Urinary bladder (tissue), 4 donors: ENCODE data around the gene GFY. TPM values are rescaled to one million over a fixed set of nuclear protein-coding genes. Genes with fewer than 3 reads are reported as not detected.
A peak's percentile ranks its signal among the peaks of the same experiment; 100 is the strongest.

ENCODE experiments used
- DNase-seq: peaks from one replicate; pipeline ENCODE4 v3.0.0-alpha.2; 2015; ENCODE audit errors: extremely low spot score
- H3K27ac ChIP-seq: one replicate; pipeline ENCODE4 v1.5.1; 2013; ENCODE audit warnings: low read depth, mild to moderate bottlenecking, moderate library complexity
- H3K36me3 ChIP-seq: one replicate; pipeline ENCODE4 v1.6.1; 2013; ENCODE audit warnings: mild to moderate bottlenecking, moderate library complexity; ENCODE audit not compliant: insufficient read depth
- H3K4me1 ChIP-seq: one replicate; pipeline ENCODE4 v1.6.1; 2013; ENCODE audit warnings: mild to moderate bottlenecking, moderate library complexity; ENCODE audit not compliant: insufficient read depth
- H3K4me3 ChIP-seq: one replicate; pipeline ENCODE4 v1.5.1; 2013; ENCODE audit warnings: low read depth, low read length
- WGBS: extraction: QIAGEN DNeasy Blood & Tissue Kit; methylation state at CpG from one replicate; pipeline ENCODE4 v1.1.7; 2013; 5-methylcytosine and 5-hydroxymethylcytosine counted together
- polyA plus RNA-seq: library from polyadenylated mRNA; stranded (reverse); fragments of 200-250 nt; gene quantifications from one replicate; pipeline ENCODE4 v1.2.3, GENCODE V29; 2013
- total RNA-seq: library from RNA; depleted of rRNA; stranded (reverse); fragments of >200 nt; gene quantifications from one replicate; pipeline ENCODE4 v1.2.3, GENCODE V29; 2014
- donor health status: healthy with polysubstance abuse.
- donor health status: healthy.

Gene GFY
- total and polyA plus RNA-seq, 2 donors: not detected

DNA sequence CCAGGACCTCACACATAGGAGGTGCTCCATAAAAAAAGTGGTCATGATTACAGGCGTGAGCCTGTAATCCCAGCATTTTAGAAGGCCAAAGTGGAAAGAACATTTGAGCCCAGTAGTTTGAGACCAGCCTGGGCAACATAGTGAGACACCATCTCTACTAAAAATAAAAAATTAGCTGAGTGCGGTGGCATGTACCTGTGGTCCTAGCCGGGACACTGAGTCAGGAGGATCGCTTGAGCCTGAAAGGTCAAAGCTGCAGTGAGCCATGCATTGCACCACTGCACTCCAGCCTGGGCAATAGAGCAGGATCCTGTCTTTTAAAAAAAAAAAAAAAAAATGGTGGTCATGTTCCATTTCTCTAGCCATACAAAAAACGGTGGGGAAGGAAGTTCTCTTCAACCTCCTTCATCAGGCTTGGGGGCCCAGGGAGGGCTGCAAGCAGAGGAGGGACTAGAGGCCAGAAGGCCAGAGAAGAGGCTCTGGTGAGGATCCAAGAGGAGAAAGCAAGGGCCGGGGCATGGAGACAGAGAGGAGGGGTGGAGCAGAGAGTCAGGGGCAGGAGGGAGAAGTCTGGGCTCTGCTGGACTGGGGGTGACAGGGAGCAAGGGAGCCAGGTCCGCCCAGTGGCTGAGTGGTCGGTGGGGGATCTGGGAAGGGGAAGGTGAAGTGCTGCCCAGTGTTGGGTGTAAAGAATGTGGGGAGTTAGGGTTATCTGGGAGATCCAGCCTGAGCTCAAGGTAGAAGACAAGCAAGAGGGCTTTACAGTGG is 28.3 kb upstream of the GFY start:
- Histone ChIP-seq H3K27ac (no peak overlapping the region), H3K4me3 (no peak overlapping the region), H3K36me3 (no peaks in the 10 kb centered on the region), H3K4me1 (no peaks in the 10 kb centered on the region)
- no peak for DNase-seq
- WGBS: 78% methylated on average over 8 of the region's 8 CpGs

DNA sequence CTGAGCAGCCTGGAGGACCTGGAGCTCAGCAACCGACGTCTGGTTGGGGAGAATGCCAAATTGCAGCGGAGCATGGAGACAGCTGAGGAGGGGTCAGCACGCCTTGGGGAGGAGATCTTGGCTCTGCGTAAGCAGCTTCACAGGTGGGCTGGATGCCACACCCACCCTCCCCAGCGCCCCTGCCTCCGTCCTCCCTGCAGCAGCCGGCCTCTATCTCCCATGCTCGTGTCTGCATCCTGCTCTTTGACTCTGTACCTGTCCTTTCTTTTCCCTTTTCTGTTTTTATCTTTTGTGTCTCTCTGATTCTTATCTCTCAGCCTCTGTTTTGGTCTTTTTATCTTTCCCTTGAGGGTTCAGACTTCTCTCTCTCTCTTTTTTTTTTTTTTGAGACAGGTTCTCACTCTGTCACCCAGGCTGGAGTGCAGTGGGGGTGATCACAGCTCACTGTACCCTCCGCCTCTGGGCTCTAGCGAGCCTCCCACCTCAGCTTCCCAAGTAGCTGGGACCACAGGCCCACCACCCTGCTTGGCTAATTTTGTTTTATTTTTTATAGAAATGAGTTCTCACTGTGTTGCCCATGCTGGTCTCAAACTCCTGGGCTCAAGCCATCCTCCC is 27.1 kb upstream of the GFY start:
- DNase-seq: no peak
- Histone ChIP-seq H3K36me3 (no peaks in the 10 kb centered on the region), H3K4me1 (no peaks in the 10 kb centered on the region), H3K27ac (no peak overlapping the region), H3K4me3 (no peak overlapping the region)
- WGBS: 57% methylated on average over 11 of the region's 11 CpGs

DNA sequence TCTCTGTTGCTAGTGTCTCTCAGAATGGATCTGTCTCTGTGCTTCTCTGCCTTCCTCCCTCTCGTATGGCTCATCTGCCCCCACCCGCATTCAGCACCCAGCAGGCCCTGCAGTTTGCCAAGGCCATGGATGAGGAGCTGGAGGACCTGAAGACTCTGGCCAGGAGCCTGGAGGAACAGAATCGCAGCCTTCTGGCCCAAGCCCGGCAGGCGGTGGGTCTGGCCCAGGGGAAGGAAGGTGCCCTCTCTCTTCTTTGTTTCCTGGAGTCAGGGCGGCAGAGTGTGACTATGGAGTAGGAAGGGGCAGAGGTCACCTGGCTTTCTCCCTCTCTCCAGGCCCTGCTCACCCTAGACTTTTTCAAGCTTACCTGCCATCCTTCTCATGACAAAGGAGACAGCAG is 26.3 kb upstream of the GFY start:
- no peaks in the 10 kb centered on the region for H3K36me3 ChIP-seq
- 83% methylated on average over 6 of the region's 6 CpGs for WGBS
- no peaks in the 10 kb centered on the region for H3K4me1 ChIP-seq
- no peak overlapping the region for H3K27ac ChIP-seq
- no peak for DNase-seq
- no peak overlapping the region for H3K4me3 ChIP-seq

DNA sequence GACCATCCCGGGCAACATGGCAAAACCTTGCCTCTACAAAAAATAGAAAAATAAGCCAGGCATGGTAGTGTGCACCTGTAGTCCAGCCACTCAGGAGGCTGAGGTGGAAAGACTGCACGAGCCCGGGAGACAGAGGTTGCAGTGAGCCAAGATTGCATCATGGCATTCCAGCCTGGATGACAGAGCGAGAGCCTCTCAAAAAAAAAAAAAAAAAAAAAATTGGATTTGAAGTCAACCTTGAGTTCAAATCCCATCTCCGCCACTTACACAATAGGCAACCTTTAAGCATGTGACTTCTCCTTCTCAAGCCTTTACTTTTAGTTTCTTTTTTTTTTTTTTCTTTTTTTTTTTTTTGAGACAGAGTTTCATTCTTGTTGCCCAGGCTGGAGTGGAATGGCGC is 25.2 kb upstream of the GFY start:
- H3K27ac ChIP-seq: no peak overlapping the region
- no peaks in the 10 kb centered on the region for H3K4me1 ChIP-seq
- H3K36me3 ChIP-seq: no peaks in the 10 kb centered on the region
- H3K4me3 ChIP-seq: no peak overlapping the region
- no peak for DNase-seq
- WGBS: 78% methylated on average over 6 of the region's 6 CpGs

DNA sequence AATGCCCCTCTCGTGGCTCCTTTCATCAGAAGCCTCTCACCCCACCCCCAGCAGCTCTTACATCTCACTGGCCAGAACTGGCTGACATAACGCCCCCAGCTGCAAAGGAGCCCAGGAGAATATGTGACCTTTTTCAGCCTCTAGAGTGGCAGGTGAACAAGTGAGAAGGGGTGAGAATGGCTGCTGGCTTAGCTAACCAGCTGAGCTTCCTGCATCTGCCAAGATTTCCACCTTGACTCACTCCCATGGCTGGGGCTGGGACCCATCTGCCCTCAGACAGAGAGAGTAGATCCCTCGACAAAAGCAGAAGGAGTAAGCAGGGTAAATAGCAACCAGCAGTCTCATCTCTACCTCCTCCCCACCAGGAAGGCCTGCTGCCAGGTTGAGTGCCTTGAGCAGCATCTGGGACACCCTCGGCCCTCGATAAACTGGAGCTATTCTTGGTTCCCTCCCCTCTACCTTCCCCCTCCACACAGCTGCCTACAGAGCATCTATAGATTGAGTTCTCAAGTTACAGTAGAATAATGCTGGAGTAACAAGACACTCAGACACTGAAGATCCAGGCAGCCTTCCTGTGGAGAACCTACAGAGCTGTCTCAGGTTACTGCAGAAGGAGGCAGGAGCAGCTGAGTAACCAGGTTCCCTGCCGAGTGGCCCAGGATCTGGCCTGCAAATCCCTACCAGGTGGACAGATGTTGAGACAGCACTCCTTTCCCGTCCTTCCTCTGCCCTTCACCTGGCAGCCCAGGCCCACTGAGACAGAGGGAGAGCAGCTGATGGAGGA is 21.6 kb upstream of the GFY start:
- Histone ChIP-seq H3K4me1 (no peaks in the 10 kb centered on the region), H3K36me3 (no peaks in the 10 kb centered on the region), H3K27ac (no peak overlapping the region), H3K4me3 (no peak overlapping the region)
- no peak for DNase-seq
- WGBS: 44% methylated on average over 7 of the region's 7 CpGs

DNA sequence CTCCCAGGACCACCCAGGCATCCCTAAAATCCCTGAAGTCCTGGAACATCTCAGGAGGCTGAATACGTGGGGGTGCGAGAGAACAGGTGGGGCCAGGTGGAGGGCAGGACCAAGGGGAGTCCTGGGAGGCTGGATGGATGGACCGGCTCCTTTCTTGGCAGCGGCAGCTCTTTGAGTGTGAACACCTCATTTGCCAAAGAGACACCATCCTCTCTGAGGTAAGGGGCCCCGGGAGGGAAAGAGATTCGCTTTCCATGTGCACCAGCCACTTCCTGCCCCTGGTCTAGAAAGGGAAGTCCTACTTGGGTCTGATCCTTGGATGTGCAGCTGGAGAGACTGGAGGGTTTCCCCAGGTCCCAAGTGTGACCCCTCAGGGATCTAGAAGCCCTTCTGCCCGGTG is 18.1 kb upstream of the GFY start:
- WGBS: 78% methylated on average over 7 of the region's 7 CpGs
- Histone ChIP-seq H3K4me3 (no peak overlapping the region), H3K4me1 (no peaks in the 10 kb centered on the region), H3K27ac (no peak overlapping the region), H3K36me3 (no peaks in the 10 kb centered on the region)
- no peak for DNase-seq

DNA sequence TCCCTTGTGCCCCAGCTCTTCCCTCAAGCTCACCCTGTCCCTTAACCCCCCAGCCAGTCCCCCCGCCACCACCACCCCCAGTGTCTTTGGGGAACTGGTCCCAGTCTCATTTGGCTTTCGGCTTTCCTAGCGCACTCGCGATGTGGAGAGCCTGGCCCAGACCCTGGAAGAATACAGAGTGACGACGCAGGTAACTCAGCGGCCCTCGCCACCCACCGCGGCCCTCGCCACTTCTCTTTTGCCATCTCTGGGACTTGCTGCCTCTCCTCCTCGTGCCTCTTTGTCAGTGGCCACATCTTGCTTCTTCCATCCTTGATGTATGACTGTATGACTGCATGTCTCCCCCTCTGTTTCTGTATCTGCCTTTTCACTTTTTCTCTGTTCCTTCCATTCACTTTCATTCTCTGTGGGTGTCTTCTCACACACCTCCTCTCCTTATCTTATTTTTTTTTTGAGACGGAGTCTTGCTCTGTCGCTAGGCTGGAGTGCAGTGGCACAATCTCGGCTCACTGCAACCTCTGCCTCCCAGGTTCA is 17.6 kb upstream of the GFY start:
- WGBS: 87% methylated on average over 16 of the region's 16 CpGs
- H3K27ac ChIP-seq: no peak overlapping the region
- H3K36me3 ChIP-seq: no peaks in the 10 kb centered on the region
- no peak overlapping the region for H3K4me3 ChIP-seq
- DNase-seq: no peak
- H3K4me1 ChIP-seq: no peaks in the 10 kb centered on the region

DNA sequence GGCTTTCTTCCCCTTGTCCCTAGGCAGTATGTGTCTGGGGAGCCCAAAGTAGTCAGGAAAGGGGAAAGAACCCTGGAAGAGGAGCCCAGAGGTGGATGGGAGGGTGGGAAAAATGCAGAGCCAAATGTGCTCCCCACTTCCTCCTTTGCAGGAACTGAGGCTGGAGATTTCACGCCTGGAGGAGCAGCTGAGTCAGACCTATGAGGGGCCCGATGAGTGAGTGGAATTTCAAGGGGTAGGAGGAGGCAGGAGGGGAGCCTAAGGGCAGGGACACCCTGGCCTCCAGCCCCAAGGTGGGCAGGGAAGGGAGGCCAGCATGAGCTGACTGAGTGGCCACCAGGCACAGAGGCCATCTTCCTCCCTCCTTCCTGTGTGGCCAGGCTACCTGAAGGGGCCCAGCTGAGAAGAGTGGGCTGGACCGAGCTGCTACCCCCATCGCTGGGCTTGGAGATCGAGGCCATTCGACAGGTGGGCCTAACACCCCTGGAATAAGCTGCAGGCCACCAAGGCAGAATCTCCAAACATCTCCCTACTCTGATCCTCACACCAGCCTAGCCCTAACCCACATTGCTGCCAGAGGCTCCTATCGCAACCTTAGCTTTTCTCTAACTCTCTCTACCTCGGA is 16.3 kb upstream of the GFY start:
- WGBS: 79% methylated on average over 8 of the region's 8 CpGs
- Histone ChIP-seq H3K36me3 (no peaks in the 10 kb centered on the region), H3K4me1 (no peaks in the 10 kb centered on the region), H3K4me3 (no peak overlapping the region), H3K27ac (no peak overlapping the region)
- DNase-seq: no peak

DNA sequence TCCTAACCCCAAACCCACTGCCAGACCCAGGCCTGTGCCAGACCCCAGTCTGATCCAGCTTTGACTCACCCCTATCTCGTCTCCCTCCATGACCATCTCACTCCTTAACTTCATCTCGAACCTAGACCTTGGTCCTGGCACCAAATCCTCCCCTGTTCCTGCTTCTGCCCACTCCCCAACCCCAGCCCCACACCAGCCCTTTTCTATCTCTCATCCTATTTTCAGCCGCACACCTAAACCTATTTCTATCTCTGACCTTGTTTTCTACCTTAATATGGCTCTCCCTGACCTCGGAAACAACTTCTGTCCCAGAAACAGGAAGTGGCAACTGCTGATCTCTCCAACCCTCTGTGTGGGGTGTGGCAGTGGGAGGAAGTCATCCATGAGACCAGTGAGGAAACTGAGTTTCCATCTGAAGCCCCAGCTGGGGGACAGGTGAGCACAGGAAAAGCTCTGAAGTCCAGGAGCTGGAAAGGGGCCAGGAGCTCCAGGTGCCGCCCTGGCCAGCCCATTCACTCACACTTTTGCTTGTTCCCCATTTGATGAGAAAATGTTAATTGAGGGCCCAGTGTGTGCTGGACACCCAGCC is 15.7 kb upstream of the GFY start:
- no peak overlapping the region for H3K4me3 ChIP-seq
- H3K27ac ChIP-seq: no peak overlapping the region
- no peak for DNase-seq
- H3K36me3 ChIP-seq: no peaks in the 10 kb centered on the region
- WGBS: 72% methylated on average over 5 of the region's 5 CpGs
- H3K4me1 ChIP-seq: no peaks in the 10 kb centered on the region

DNA sequence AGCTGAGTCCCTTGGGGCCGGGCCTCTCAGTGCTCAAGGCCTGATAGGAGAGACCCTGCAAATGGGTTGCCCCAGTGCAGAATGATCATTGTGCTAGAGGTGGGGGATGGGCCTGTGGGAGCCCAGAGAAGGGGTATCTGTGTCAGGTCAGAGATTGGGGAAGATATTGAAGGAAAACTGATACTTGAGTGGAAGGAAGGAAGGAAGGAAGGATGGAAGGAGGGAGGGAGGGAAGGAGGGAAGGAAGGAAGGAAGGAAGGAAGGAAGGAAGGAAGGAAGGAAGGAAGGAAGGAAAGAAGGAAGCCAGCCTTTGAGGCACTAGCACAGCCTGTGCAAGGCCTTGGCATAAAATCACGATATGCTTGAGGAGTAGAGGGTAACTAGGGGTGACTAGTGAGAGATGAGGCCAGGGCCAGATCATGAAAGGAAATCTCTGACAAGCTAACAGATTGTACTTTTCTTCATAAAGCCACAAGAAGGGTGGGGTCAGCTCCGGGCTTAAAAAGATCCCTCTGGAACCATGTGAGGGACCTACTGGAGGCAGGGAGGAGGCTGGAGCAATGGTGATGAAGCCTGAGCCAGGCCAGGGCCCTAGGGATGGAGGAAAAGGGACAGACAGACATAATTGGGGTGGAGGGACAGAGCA is 13.4 kb upstream of the GFY start:
- Histone ChIP-seq H3K4me3 (no peak overlapping the region), H3K27ac (no peak overlapping the region), H3K4me1 (no peaks in the 10 kb centered on the region), H3K36me3 (no peaks in the 10 kb centered on the region)
- WGBS: 56% methylated on average over 3 of the region's 3 CpGs
- no peak for DNase-seq

DNA sequence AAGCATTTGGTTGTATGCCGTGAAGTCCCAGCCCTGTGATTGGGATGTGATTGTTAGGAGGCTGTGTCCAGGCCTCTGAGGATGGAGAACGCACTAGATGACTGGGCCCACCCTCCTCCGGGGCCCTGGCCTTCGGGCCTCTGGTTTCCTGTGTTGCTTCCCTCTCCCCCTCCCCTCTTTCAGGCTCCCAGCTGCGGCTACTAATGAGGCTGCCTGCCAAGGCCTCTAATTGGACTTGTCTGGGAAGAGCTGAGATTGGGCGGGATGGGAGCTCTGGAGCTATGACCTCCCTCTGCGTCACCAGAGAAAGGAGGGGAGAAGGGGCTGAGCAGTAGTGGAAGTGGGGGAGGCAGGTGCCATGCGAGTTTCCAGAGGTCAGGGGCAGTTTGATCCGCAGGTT is 11.8 kb upstream of the GFY start:
- no peaks in the 10 kb centered on the region for H3K4me1 ChIP-seq
- no peak overlapping the region for H3K4me3 ChIP-seq
- H3K36me3 ChIP-seq: no peaks in the 10 kb centered on the region
- WGBS: 59% methylated on average over 9 of the region's 9 CpGs
- peak; percentile 20 for DNase-seq
- no peak overlapping the region for H3K27ac ChIP-seq

DNA sequence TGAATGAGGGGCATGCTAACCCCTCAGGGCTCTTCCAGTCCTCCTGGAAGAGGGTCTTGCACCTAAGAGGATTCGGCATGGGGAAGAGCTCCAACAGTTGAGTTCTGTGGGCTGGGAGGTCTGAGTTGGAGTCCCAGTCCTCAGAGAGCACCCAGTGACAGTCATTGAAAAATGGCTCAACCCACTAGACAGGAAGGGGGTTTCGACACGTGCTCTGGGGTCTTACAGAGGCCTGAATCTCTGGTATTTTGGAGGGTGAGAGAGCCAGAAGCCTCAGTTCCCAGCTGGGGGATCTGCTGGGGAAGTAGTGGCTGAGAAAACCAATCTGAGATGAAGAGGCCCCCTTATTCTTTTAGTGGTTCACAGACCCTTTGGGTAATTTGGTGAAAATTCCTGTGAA is 10.9 kb upstream of the GFY start:
- H3K36me3 ChIP-seq: no peaks in the 10 kb centered on the region
- DNase-seq: no peak
- H3K4me1 ChIP-seq: no peaks in the 10 kb centered on the region
- 84% methylated on average over 3 of the region's 3 CpGs for WGBS
- no peak overlapping the region for H3K27ac ChIP-seq
- no peak overlapping the region for H3K4me3 ChIP-seq
